GM23248 (cell line): Measurements from ENCODE around the gene SLC12A3.

Source experiments
- EZH2 ChIP-seq: fragments of 200-600 bp; sonication (generic); IDR thresholded peaks from 2 replicates; pipeline ENCODE4 v1.6.1; 2018; ENCODE audit warnings: antibody characterized with exemption, mild to moderate bottlenecking; ENCODE audit not compliant: insufficient read depth, poor library complexity, severe bottlenecking
- EZH2phosphoT487 ChIP-seq: fragments of 200-600 bp; sonication (generic); IDR thresholded peaks from 2 replicates; pipeline ENCODE4 v1.6.1; 2018; ENCODE audit warnings: antibody characterized with exemption, moderate library complexity, mild to moderate bottlenecking, low read depth; ENCODE audit not compliant: insufficient read depth

DNA sequence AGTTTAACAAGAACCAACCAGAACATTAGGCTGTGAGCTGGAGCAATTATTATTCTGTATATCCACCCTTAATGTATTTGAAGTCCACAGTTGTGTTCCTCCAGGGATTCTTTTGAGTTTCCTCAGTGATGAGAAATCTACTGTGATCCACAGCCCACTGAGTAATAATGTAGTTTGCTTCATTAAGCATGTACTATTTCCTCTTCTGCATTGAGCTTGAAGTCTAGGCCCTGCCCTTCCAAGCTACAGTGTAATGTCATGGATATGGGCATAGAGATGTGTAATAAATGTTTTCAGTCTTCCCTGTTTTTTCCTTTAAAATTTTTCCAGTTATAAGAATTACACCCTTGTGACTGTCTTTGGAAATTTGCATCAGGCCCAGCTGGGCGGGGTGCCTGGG is 36.4 kb upstream of the SLC12A3 start:
- TF ChIP-seq EZH2 (no peak), EZH2phosphoT487 (no peak)
